SU-DHL-6 (cell line): Measurements from ENCODE around the gene CTTNBP2NL.

ENCODE experiments used
- H2AFZ ChIP-seq: fragments of 200-600 bp; sonication (generic); 2 replicates; pipeline ENCODE4 v1.6.1; 2014; ENCODE audit warnings: low read depth, mild to moderate bottlenecking, moderate library complexity, mixed read lengths, antibody characterized with exemption, low read length; ENCODE audit not compliant: severe bottlenecking
- H3F3A ChIP-seq: fragments of 200-600 bp; shearing (Covaris generic); 2 replicates; pipeline ENCODE4 v1.6.0; 2016; ENCODE audit warnings: antibody characterized with exemption, mild to moderate bottlenecking; ENCODE audit not compliant: insufficient read depth
- H3K27ac ChIP-seq: fragments of 200-600 bp; sonication (generic); 2 replicates; pipeline ENCODE4 v1.5.1; 2016; ENCODE audit warnings: low read depth, mild to moderate bottlenecking, low read length, moderate library complexity, mixed read lengths
- H3K27me3 ChIP-seq: fragments of 200-600 bp; sonication (generic), shearing (Covaris generic); 2 replicates; pipeline ENCODE4 v1.6.0; 2014; ENCODE audit warnings: mild to moderate bottlenecking, low read length
- H3K36me3 ChIP-seq: fragments of 200-600 bp; sonication (generic); 2 replicates; pipeline ENCODE4 v1.6.1; 2014; ENCODE audit warnings: mild to moderate bottlenecking, low read length, mixed read lengths
- H3K4me2 ChIP-seq: fragments of 300-600, 200-600 bp; shearing (Covaris generic), sonication (generic); 2 replicates; pipeline ENCODE4 v1.6.0; 2014; ENCODE audit warnings: low read length, low read depth, mild to moderate bottlenecking; ENCODE audit not compliant: poor library complexity, severe bottlenecking
- H3K4me3 ChIP-seq: fragments of 200-600 bp; sonication (generic); 2 replicates; pipeline ENCODE4 v1.5.1; 2014; ENCODE audit warnings: antibody characterized with exemption, low read length, mild to moderate bottlenecking, mixed read lengths; ENCODE audit not compliant: insufficient read depth, poor library complexity, severe bottlenecking
- H3K79me2 ChIP-seq: fragments of 200-600 bp; sonication (generic); 2 replicates; pipeline ENCODE4 v1.6.1; 2014; ENCODE audit warnings: mild to moderate bottlenecking, low read length, moderate library complexity; ENCODE audit not compliant: insufficient read depth
- H3K9ac ChIP-seq: fragments of 200-600 bp; sonication (generic); 2 replicates; pipeline ENCODE4 v1.7.0; 2014; ENCODE audit warnings: mild to moderate bottlenecking, low read length
- H3K9me2 ChIP-seq: fragments of 200-600 bp; sonication (generic); replicated peaks from 2 replicates; pipeline ENCODE4 v1.6.1; 2014; ENCODE audit warnings: low read length; ENCODE audit not compliant: insufficient read depth
- H3K9me3 ChIP-seq: fragments of 200-600 bp; sonication (generic); 2 replicates; pipeline ENCODE4 v1.6.1; 2014; ENCODE audit warnings: low read length, mixed read lengths; ENCODE audit not compliant: insufficient read depth
- H4K20me1 ChIP-seq: fragments of 200-600 bp; sonication (generic); 2 replicates; pipeline ENCODE4 v1.6.1; 2014; ENCODE audit warnings: low read depth, mild to moderate bottlenecking, antibody characterized with exemption, low read length, moderate library complexity, mixed read lengths
- CTCF ChIP-seq: fragments of 200-600 bp; sonication (generic); IDR thresholded peaks from one replicate; pipeline ENCODE4 v1.5.1; 2017; ENCODE audit warnings: antibody characterized with exemption, mild to moderate bottlenecking, low read length, moderate library complexity; ENCODE audit not compliant: insufficient read depth, poor library complexity, severe bottlenecking
- EZH2phosphoT487 ChIP-seq: fragments of 200-600 bp; sonication (generic), shearing (Covaris generic); conservative IDR thresholded peaks from 2 replicates; pipeline ENCODE4 v1.6.1; 2018; ENCODE audit warnings: mild to moderate bottlenecking, antibody characterized with exemption, low read length, moderate library complexity, mixed read lengths

Gene CTTNBP2NL

GRCh38 chr1:112505878-112506277 lies 109.9 kb downstream of the CTTNBP2NL start:
- Histone ChIP-seq H3K79me2 (no peaks in the 10 kb centered on the region), H3K27ac (no peak overlapping the region), H3K9ac (no peak overlapping the region), H3F3A (no peaks in the 10 kb centered on the region), H3K4me3 (no peak overlapping the region), H2AFZ (no peak overlapping the region), H3K4me2 (no peak overlapping the region), H3K36me3 (no peaks in the 10 kb centered on the region), H3K9me2 (no peaks in the 10 kb centered on the region), H4K20me1 (no peaks in the 10 kb centered on the region), H3K27me3 (no peaks in the 10 kb centered on the region), H3K9me3 (no peaks in the 10 kb centered on the region)
- TF ChIP-seq EZH2phosphoT487 = no peak
- no peak for TF ChIP-seq CTCF

- no peak overlapping the region for H2AFZ ChIP-seq
- H3K4me2 ChIP-seq = no peak overlapping the region
- no peak overlapping the region for H3K9ac ChIP-seq
- no peak overlapping the region for H3K27ac ChIP-seq
- H3K4me3 ChIP-seq = no peak overlapping the region
- H3K36me3 ChIP-seq = no peaks in the 10 kb centered on the region
- no peaks in the 10 kb centered on the region for H3K79me2 ChIP-seq
- no peak for TF ChIP-seq CTCF
- TF ChIP-seq EZH2phosphoT487 = no peak
- no peaks in the 10 kb centered on the region for H3K9me3 ChIP-seq
- H3K9me2 ChIP-seq = no peaks in the 10 kb centered on the region
- H4K20me1 ChIP-seq = no peaks in the 10 kb centered on the region
- no peaks in the 10 kb centered on the region for H3K27me3 ChIP-seq
- H3F3A ChIP-seq = no peaks in the 10 kb centered on the region
Measured at GRCh38 chr1:112506306-112506705, 110.3 kb downstream of the CTTNBP2NL start.

- Histone ChIP-seq H3K79me2 (no peaks in the 10 kb centered on the region), H3K36me3 (no peaks in the 10 kb centered on the region), H3K9me3 (no peaks in the 10 kb centered on the region), H2AFZ (no peak overlapping the region), H4K20me1 (no peaks in the 10 kb centered on the region), H3F3A (no peaks in the 10 kb centered on the region), H3K9ac (no peak overlapping the region), H3K27ac (no peak overlapping the region), H3K4me2 (no peak overlapping the region), H3K9me2 (no peaks in the 10 kb centered on the region), H3K4me3 (no peak overlapping the region), H3K27me3 (no peaks in the 10 kb centered on the region)
- TF ChIP-seq CTCF = no peak
Measured at GRCh38 chr1:112506731-112507130, 110.7 kb downstream of the CTTNBP2NL start.

GRCh38 chr1:112507336-112507735 lies 111.3 kb downstream of the CTTNBP2NL start:
- Histone ChIP-seq H3K4me3 (no peak overlapping the region), H2AFZ (no peak overlapping the region), H3F3A (no peaks in the 10 kb centered on the region), H3K27me3 (no peaks in the 10 kb centered on the region), H4K20me1 (no peaks in the 10 kb centered on the region), H3K27ac (no peak overlapping the region), H3K36me3 (no peaks in the 10 kb centered on the region), H3K79me2 (no peaks in the 10 kb centered on the region), H3K9me2 (no peaks in the 10 kb centered on the region), H3K4me2 (peak overlapping the region; percentile 54), H3K9ac (no peak overlapping the region), H3K9me3 (no peaks in the 10 kb centered on the region)
- no peak for TF ChIP-seq CTCF
- TF ChIP-seq EZH2phosphoT487 = no peak
